Measurements from ENCODE around the gene MAIP1. TPM values are rescaled to one million over a fixed set of nuclear protein-coding genes. Genes with fewer than 3 reads are reported as not detected.

Gene MAIP1
- total and polyA plus RNA-seq, 2 donors (not counting 1 experiment from before 2014, with no cell fraction given), result 14.5 to 24.8 TPM

DNA sequence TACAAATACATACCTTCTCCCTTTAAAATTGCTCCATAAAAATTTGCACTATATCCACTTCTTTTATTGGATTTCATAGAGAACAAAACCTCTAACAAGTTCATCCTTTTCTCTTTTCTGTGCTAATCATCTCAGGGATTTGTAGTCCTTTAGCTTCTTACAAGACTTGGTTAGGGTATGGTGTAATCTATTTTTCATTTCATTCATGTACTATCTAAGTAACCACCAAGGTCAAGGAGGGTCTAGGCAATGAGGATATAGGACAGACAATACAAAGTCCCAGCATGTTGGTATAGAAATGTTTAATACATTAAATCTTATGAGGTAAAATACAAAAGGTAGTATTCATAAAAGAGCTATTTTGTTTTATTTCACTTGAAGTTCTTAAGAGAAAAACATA is 26.8 kb upstream of the MAIP1 start:
- Histone ChIP-seq H3K36me3 (ENCODE audit: control insufficient read depth, insufficient read depth, low read length) (peaks cover 2% of the 10 kb centered on the region), H3K4me1 (ENCODE audit: control insufficient read depth, extremely low read depth, insufficient read depth, low read length) (peaks cover 1% of the 10 kb centered on the region)

DNA sequence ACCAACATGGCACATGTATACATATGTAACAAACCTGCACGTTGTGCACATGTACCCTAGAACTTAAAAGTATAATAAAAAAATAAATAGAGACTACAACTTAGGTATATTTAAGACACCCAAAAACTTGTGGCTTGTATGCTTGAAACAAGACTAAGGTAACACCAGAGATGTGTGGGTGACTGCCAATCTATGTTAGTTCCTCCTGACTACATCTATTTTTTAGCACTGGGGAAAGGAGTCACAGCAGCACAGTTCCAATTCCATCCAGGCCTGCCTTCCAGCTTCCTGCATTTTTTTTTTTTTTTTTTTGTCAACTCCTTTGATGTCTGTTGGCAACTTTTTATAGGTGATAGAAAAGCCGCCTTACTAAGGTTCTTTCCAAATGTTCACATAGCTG is 26.1 kb upstream of the MAIP1 start:
- peaks cover 2% of the 10 kb centered on the region for H3K36me3 ChIP-seq (ENCODE audit: control insufficient read depth, insufficient read depth, low read length)
- H3K79me2 ChIP-seq (ENCODE audit: control insufficient read depth, insufficient read depth, low read length), result peaks cover 6% of the 10 kb centered on the region
- H3K4me1 ChIP-seq (ENCODE audit: control insufficient read depth, extremely low read depth, insufficient read depth, low read length), result peaks cover 4% of the 10 kb centered on the region
- TF ChIP-seq, protein P1, sequence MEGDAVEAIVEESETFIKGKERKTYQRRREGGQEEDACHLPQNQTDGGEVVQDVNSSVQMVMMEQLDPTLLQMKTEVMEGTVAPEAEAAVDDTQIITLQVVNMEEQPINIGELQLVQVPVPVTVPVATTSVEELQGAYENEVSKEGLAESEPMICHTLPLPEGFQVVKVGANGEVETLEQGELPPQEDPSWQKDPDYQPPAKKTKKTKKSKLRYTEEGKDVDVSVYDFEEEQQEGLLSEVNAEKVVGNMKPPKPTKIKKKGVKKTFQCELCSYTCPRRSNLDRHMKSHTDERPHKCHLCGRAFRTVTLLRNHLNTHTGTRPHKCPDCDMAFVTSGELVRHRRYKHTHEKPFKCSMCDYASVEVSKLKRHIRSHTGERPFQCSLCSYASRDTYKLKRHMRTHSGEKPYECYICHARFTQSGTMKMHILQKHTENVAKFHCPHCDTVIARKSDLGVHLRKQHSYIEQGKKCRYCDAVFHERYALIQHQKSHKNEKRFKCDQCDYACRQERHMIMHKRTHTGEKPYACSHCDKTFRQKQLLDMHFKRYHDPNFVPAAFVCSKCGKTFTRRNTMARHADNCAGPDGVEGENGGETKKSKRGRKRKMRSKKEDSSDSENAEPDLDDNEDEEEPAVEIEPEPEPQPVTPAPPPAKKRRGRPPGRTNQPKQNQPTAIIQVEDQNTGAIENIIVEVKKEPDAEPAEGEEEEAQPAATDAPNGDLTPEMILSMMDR (conservative IDR thresholded peaks at IDR 0.05 in 1 of 2, IDR thresholded peaks at IDR 0.05 in 1 of 2; ENCODE audit: low read depth in 1 of 2, low read length in 2 of 2), result no peak
- TF ChIP-seq EZH2 (IDR thresholded peaks at IDR 0.05; ENCODE audit: low read length, missing control alignments), result no peak
- no peaks in the 10 kb centered on the region for H3K27me3 ChIP-seq (ENCODE audit: control insufficient read depth, insufficient read depth, low read length)
- H4K20me1 ChIP-seq (ENCODE audit: control insufficient read depth, extremely low read depth, insufficient read depth, low read length), result no peaks in the 10 kb centered on the region
- no peak overlapping the region for H3K4me2 ChIP-seq (ENCODE audit: extremely low read depth, insufficient read depth, low read length)
- no peak overlapping the region for H2AFZ ChIP-seq (ENCODE audit: low read length)
- H3K27ac ChIP-seq (ENCODE audit: insufficient read depth, low read length), result no peak overlapping the region
- no peak overlapping the region for H3K9ac ChIP-seq (ENCODE audit: insufficient read depth, low read length)
- H3K9me3 ChIP-seq (ENCODE audit: control insufficient read depth, insufficient read depth, low read depth, low read length), result no peaks in the 10 kb centered on the region
- no peak overlapping the region for H3K4me3 ChIP-seq (replicated peaks in 1 of 4; ENCODE audit: control extremely low read depth in 1 of 4, insufficient read depth in 1 of 4, low read depth in 3 of 4, low read length in 4 of 4)
- DNase-seq (ENCODE audit: low read depth in 2 of 2), result no peak

More for the DNA sequence above, 26.8 kb upstream of the MAIP1 start:
- TF ChIP-seq EZH2 (IDR thresholded peaks at IDR 0.05; ENCODE audit: low read length, missing control alignments), result no peak
- TF ChIP-seq, protein P1 (conservative IDR thresholded peaks at IDR 0.05 in 1 of 2, IDR thresholded peaks at IDR 0.05 in 1 of 2; ENCODE audit: low read depth in 1 of 2, low read length in 2 of 2), result no peak
- Histone ChIP-seq H3K79me2 (ENCODE audit: control insufficient read depth, insufficient read depth, low read length) (peaks cover 11% of the 10 kb centered on the region), H3K4me2 (ENCODE audit: extremely low read depth, insufficient read depth, low read length) (no peak overlapping the region), H3K4me3 (replicated peaks in 1 of 4; ENCODE audit: control extremely low read depth in 1 of 4, insufficient read depth in 1 of 4, low read depth in 3 of 4, low read length in 4 of 4) (no peak overlapping the region), H4K20me1 (ENCODE audit: control insufficient read depth, extremely low read depth, insufficient read depth, low read length) (no peaks in the 10 kb centered on the region), H3K9ac (ENCODE audit: insufficient read depth, low read length) (no peak overlapping the region), H3K27ac (ENCODE audit: insufficient read depth, low read length) (no peak overlapping the region), H3K27me3 (ENCODE audit: control insufficient read depth, insufficient read depth, low read length) (no peaks in the 10 kb centered on the region), H2AFZ (ENCODE audit: low read length) (no peak overlapping the region), H3K9me3 (ENCODE audit: control insufficient read depth, insufficient read depth, low read depth, low read length) (no peaks in the 10 kb centered on the region)
- DNase-seq (ENCODE audit: low read depth in 2 of 2), result no peak

GRCh38 chr2:199932312-199932855 is 23.0 kb upstream of the MAIP1 start:
- peak; percentile 25 to 65 for DNase-seq (ENCODE audit: low read depth in 2 of 2)
- Histone ChIP-seq H3K9ac (ENCODE audit: insufficient read depth, low read length) (no peak overlapping the region), H3K27ac (ENCODE audit: insufficient read depth, low read length) (no peak overlapping the region), H3K27me3 (ENCODE audit: control insufficient read depth, insufficient read depth, low read length) (no peaks in the 10 kb centered on the region), H3K4me3 (replicated peaks in 1 of 4; ENCODE audit: control extremely low read depth in 1 of 4, insufficient read depth in 1 of 4, low read depth in 3 of 4, low read length in 4 of 4) (no peak overlapping the region), H3K4me1 (ENCODE audit: control insufficient read depth, extremely low read depth, insufficient read depth, low read length) (peaks cover 4% of the 10 kb centered on the region), H3K9me3 (ENCODE audit: control insufficient read depth, insufficient read depth, low read depth, low read length) (no peaks in the 10 kb centered on the region), H3K4me2 (ENCODE audit: extremely low read depth, insufficient read depth, low read length) (no peak overlapping the region), H3K79me2 (ENCODE audit: control insufficient read depth, insufficient read depth, low read length) (no peaks in the 10 kb centered on the region), H3K36me3 (ENCODE audit: control insufficient read depth, insufficient read depth, low read length) (peaks cover 4% of the 10 kb centered on the region), H4K20me1 (ENCODE audit: control insufficient read depth, extremely low read depth, insufficient read depth, low read length) (no peaks in the 10 kb centered on the region), H2AFZ (ENCODE audit: low read length) (no peak overlapping the region)
- TF ChIP-seq, protein P1 (conservative IDR thresholded peaks at IDR 0.05 in 1 of 2, IDR thresholded peaks at IDR 0.05 in 1 of 2; ENCODE audit: low read depth in 1 of 2, low read length in 2 of 2), result no peak
- no peak for TF ChIP-seq EZH2 (IDR thresholded peaks at IDR 0.05; ENCODE audit: low read length, missing control alignments)

All from fibroblast of lung (primary cell).